Stomach (tissue), 9 donors: Measurements from ENCODE around the gene MUC5AC. TPM values are rescaled to one million over a fixed set of nuclear protein-coding genes. Genes with fewer than 3 reads are reported as not detected.
A peak's percentile ranks its signal among the peaks of the same experiment; 100 is the strongest.

Source experiments
- DNase-seq, 2 donors: peaks; one replicate each; pipeline versions ENCODE4 v3.0.0 to v3.0.0-alpha.2; 2013 to 2019
- H3K27ac ChIP-seq, 5 donors: fragments of 200-600 bp in 4 of 5; sonication (generic) in 4 of 5; one replicate each; pipeline ENCODE4 v1.5.1; 2013 to 2019; ENCODE audit warnings: mild to moderate bottlenecking in 1 of 5, moderate library complexity in 1 of 5
- H3K27me3 ChIP-seq, 3 donors: fragments of 200-600 bp; sonication (generic); one replicate each; pipeline ENCODE4 v1.5.1; 2017 to 2019; ENCODE audit warnings: mixed run types in 1 of 3
- H3K36me3 ChIP-seq, 4 donors: fragments of 200-600 bp; sonication (generic); 1 replicate in 3 of 4; 2 replicates in 1 of 4; pipeline ENCODE4 v1.5.1; 2016 to 2019
- H3K4me1 ChIP-seq, 4 donors: fragments of 200-600 bp; sonication (generic); one replicate each; pipeline ENCODE4 v1.5.1; 2016 to 2019
- H3K4me3 ChIP-seq, 4 donors: fragments of 200-600 bp; sonication (generic) in 3 of 4; one replicate each; pipeline ENCODE4 v1.5.1; 2016 to 2019; ENCODE audit warnings: mild to moderate bottlenecking in 1 of 4
- H3K9me3 ChIP-seq, 4 donors: fragments of 200-600 bp; sonication (generic); one replicate each; pipeline ENCODE4 v1.5.1; 2016 to 2019
- EP300 ChIP-seq: sonication (generic); formaldehyde crosslinking; IDR thresholded peaks from one replicate; pipeline ENCODE4 v1.6.1; 2017; ENCODE audit warnings: antibody characterized with exemption
- POLR2A ChIP-seq, 4 donors: fragments of 450-650 bp; IDR thresholded peaks; one replicate each; pipeline ENCODE4 v1.6.1; 2016; ENCODE audit warnings: antibody characterized with exemption in 4 of 4, control low read depth in 2 of 4, mild to moderate bottlenecking in 1 of 4, moderate library complexity in 1 of 4
- POLR2AphosphoS5 ChIP-seq, 3 donors: sonication (generic); formaldehyde crosslinking; IDR thresholded peaks; one replicate each; pipeline ENCODE4 v1.6.1; 2016; ENCODE audit warnings: antibody characterized with exemption in 3 of 3
- WGBS, 5 donors: extraction: QIAGEN DNeasy Blood & Tissue Kit in 3 of 5; methylation state at CpG; one replicate each; pipeline versions ENCODE4 v1.1.5 to v1.1.7; 2013 to 2018; 5-methylcytosine and 5-hydroxymethylcytosine counted together
- intact Hi-C: fragments of 100-400 bp; cut with DNase I; formaldehyde crosslinking; loops from one replicate; pipeline ENCODE4 v1.15.1; 2023; ENCODE audit warnings: low total_unique reads
- polyA plus RNA-seq, 3 donors: library from polyadenylated mRNA; stranded (reverse); fragments of 200-250 nt; gene quantifications; one replicate each; pipeline ENCODE4 v1.2.3, GENCODE V29; 2013
- total RNA-seq, 5 donors: library from RNA; depleted of rRNA; stranded (reverse); fragments of >200 nt; gene quantifications; one replicate each; pipeline versions ENCODE4 v1.1.0 to v1.2.3, GENCODE V29; 2014 to 2016
- TF ChIP-seq, protein P1 (sequence below), 7 experiments: fragments of 450-650 bp in 4 of 7; fragments of 200-600 bp in 3 of 7; sonication (generic) in 3 of 7; IDR thresholded peaks; one replicate each; pipeline ENCODE4 v1.5.1; 2016 to 2019; ENCODE audit warnings: antibody characterized with exemption in 7 of 7, control low read depth in 2 of 7, mild to moderate bottlenecking in 1 of 7
- donor health status: healthy with polysubstance abuse.
- donor health status: Bipolar disorder and iron deficiency.
- donor health status: healthy.

MUC5AC gene
- total and polyA plus RNA-seq, 8 donors = 2.0 to 1,253 (median 171) TPM

DNA sequence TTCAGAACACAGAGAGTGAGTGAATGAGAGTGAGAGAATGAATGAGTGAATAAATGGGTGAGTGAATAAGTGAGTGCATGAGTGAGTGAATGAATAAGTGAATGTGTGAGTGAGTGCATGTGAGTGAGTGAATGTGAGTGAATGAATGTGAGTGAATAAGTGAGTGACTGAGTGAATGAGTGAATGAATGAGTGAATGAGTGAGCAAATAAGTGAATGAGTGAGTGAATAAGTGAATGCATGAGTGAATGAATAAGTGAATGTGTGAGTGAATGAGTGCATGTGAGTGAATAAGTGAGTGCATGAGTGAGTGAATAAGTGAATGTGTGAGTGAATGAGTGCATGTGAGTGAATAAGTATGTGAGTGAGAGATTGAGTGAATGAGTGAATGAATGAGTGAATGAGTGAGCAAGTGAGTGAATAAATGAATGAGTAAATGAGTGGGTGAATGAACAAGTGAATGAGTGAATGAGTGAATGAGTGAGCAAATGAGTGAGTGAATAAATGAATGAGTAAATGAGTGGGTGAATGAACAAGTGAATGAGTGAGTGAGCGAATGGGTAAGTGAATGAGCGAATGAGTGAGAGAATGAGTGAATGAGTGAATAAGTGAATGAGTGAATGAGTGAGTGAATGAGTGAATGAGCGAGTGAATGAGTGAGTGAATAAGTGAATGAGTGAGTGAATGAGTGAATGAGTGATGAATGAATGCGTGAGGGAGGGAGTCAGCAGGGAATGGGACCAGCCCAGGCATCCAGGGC is 43.8 kb downstream of the MUC5AC start:
- H3K36me3 ChIP-seq = peaks cover 0 to 46% (median 20%) of the 10 kb centered on the region in 4 donors
- no peak for DNase-seq
- intact Hi-C loops = no loop called here
- no peak overlapping the region for H3K4me3 ChIP-seq
- peaks cover 0 to 17% (median 11%) of the 10 kb centered on the region in 4 donors for H3K4me1 ChIP-seq
- H3K9me3 ChIP-seq = no peaks in the 10 kb centered on the region
- WGBS, 5 donors = 81 to 92% (median 85%) methylated on average over 4 of the region's 4 CpGs
- no peak for TF ChIP-seq EP300
- TF ChIP-seq POLR2AphosphoS5 (IDR thresholded peaks at IDR 0.05) = peak in 2 of 3 donors; percentile 3 to 21
- no peak for TF ChIP-seq POLR2A (IDR thresholded peaks at IDR 0.05)
- TF ChIP-seq, protein P1, sequence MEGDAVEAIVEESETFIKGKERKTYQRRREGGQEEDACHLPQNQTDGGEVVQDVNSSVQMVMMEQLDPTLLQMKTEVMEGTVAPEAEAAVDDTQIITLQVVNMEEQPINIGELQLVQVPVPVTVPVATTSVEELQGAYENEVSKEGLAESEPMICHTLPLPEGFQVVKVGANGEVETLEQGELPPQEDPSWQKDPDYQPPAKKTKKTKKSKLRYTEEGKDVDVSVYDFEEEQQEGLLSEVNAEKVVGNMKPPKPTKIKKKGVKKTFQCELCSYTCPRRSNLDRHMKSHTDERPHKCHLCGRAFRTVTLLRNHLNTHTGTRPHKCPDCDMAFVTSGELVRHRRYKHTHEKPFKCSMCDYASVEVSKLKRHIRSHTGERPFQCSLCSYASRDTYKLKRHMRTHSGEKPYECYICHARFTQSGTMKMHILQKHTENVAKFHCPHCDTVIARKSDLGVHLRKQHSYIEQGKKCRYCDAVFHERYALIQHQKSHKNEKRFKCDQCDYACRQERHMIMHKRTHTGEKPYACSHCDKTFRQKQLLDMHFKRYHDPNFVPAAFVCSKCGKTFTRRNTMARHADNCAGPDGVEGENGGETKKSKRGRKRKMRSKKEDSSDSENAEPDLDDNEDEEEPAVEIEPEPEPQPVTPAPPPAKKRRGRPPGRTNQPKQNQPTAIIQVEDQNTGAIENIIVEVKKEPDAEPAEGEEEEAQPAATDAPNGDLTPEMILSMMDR (IDR thresholded peaks at IDR 0.05) = no peak
- H3K27me3 ChIP-seq = peaks cover 5 to 86% (median 11%) of the 10 kb centered on the region in 3 donors
- no peak overlapping the region for H3K27ac ChIP-seq

DNA sequence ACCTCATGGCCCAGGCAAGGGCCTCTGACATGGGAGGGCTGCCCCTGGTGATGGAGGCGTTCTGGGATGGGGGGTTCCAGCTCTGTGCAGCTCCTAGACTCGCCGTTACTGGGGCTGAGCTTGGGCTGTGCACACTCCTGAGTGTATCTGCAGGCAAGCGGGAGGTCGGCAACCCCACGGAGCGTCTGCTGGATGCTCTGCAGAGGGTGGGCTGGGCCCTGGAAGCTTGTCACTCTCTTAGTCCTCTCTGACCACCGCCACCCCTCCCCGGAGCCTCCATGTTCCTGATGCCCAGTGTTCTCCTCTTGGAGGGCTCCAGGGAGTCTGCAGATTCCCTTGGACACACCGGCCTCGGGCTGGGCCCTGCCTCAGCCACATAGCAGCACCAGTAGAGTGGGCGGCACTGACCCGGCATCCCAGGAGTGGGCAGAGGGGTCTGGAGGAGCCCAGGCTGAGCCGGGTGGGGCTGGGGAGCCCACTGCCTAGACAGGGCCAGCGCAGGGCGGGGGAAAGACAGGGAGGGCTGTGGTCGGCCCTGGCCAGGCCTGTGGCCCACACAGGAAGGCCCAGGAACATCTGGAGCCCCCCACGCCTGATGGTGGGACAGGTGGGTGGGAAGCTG is 44.5 kb downstream of the MUC5AC start:
- 35 to 43% (median 39%) methylated on average over 12 to 18 of the region's 18 CpGs for WGBS, 5 donors
- peak; percentile 37 to 62 for DNase-seq
- TF ChIP-seq POLR2AphosphoS5 (IDR thresholded peaks at IDR 0.05) = no peak
- no peak for TF ChIP-seq POLR2A (IDR thresholded peaks at IDR 0.05)
- TF ChIP-seq EP300 = no peak
- TF ChIP-seq, protein P1 (IDR thresholded peaks at IDR 0.05) = no peak
- H3K4me3 ChIP-seq = no peak overlapping the region
- peaks cover 0 to 17% (median 11%) of the 10 kb centered on the region in 4 donors for H3K4me1 ChIP-seq
- intact Hi-C loops = no loop called here
- peaks cover 0 to 39% (median 17%) of the 10 kb centered on the region in 4 donors for H3K36me3 ChIP-seq
- H3K27me3 ChIP-seq = peaks cover 4 to 86% (median 11%) of the 10 kb centered on the region in 3 donors
- H3K27ac ChIP-seq = peak overlapping the region in 1 of 5 donors; percentile 1
- H3K9me3 ChIP-seq = no peaks in the 10 kb centered on the region

DNA sequence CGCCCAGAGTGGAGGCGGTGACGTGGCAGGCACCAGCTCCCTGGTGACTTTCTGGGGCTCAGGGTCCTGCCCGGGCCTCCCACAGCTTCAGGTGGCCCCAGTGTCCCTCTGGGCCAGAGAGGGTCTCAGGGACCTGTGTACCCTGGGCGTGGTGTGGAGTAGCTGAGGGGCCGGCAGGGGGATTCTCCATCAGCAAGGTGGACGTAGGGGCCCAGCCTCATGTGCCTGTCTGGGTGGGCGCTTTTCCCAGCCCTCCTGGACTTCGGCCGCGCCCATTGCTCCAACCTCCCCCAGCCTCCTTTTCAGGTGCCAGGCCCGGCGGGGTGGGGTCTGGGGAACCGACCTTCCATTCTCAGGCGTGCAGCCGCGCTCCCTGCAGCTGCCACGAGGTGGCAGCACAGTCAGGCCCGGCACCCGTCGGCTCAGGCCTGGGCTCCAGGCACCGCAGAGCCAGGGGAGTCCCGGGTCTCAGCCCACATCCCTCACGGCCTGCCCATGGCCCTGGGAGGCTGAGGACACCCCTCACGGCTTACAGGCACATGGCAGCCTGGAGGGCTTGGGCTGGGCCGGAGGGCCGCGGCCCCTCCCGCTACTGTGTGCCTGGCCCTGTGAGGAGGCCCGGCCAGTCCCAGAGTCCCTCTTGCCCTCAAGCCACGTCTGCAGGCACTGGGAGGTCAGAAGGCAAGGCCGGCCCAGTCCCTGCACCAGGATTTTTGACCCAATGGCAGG is 45.2 kb downstream of the MUC5AC start:
- intact Hi-C loops = no loop called here
- H3K4me1 ChIP-seq = peaks cover 0 to 18% (median 14%) of the 10 kb centered on the region in 4 donors
- H3K27ac ChIP-seq = peak overlapping the region in 2 of 5 donors; percentile 9 to 38
- H3K4me3 ChIP-seq = no peak overlapping the region
- peak; percentile 76 to 88 for DNase-seq
- TF ChIP-seq POLR2AphosphoS5 (IDR thresholded peaks at IDR 0.05) (peak in 1 of 3 donors; percentile 33), POLR2A (IDR thresholded peaks at IDR 0.05) (no peak)
- TF ChIP-seq, protein P1 (IDR thresholded peaks at IDR 0.05) = peak in 5 of 7 experiments; percentile 82 to 92 (median 87)
- H3K9me3 ChIP-seq = no peaks in the 10 kb centered on the region
- H3K27me3 ChIP-seq = peaks cover 0 to 85% (median 11%) of the 10 kb centered on the region in 3 donors
- WGBS, 5 donors = 16 to 23% (median 18%) methylated on average over 9 to 32 of the region's 32 CpGs; no CpG with 5 or more reads in 1 of the 5 donors
- H3K36me3 ChIP-seq = peaks cover 0 to 33% (median 13%) of the 10 kb centered on the region in 4 donors
